Mucosa of descending colon (tissue), 3 donors: Measurements from ENCODE around the gene ATP5MG. TPM values are rescaled to one million over a fixed set of nuclear protein-coding genes. Genes with fewer than 3 reads are reported as not detected.

Experiments used
- ATAC-seq: fragments of 200-7000 bp; cut with Tn5 transposase; one replicate; pipeline ENCODE4 v1.9.1; 2020; ENCODE audit warnings: mild to moderate bottlenecking, moderate library complexity
- DNase-seq, 3 donors: peaks; one replicate each; pipeline ENCODE4 v3.0.0-alpha.2; 2020
- H3K36me3 ChIP-seq: fragments of 200-600 bp; one replicate; pipeline ENCODE4 v1.8.0; 2021; ENCODE audit warnings: low read depth, mild to moderate bottlenecking
- H3K4me1 ChIP-seq: fragments of 200-600 bp; one replicate; pipeline ENCODE4 v1.8.0; 2021; ENCODE audit warnings: low read depth, mild to moderate bottlenecking
- H3K4me3 ChIP-seq: fragments of 200-600 bp; one replicate; pipeline ENCODE4 v1.8.0; 2021; ENCODE audit warnings: mild to moderate bottlenecking
- H3K9me3 ChIP-seq: fragments of 200-600 bp; one replicate; pipeline ENCODE4 v1.8.0; 2021; ENCODE audit warnings: mild to moderate bottlenecking
- intact Hi-C, 2 donors: fragments of 100-400 bp; cut with DNase I in 1 of 2; cut with micrococcal nuclease in 1 of 2; formaldehyde crosslinking; loops; one replicate each; pipeline versions ENCODE4 v1.11.0 to v1.11.1; 2022; cut with DNase I, micrococcal nuclease
- total RNA-seq, 3 donors: library from RNA; stranded (reverse); fragmentation: NEBNext Ultra II Directional in 2 of 3; extraction: Animal tissue kit (Norgen Biotek cat#: 25700) in 2 of 3; gene quantifications; one replicate each; pipeline versions ENCODE4 v1.2.1 to v1.2.4, GENCODE V29; 2021 to 2023
- TF ChIP-seq, protein P1 (sequence below): fragments of 200-600 bp; IDR thresholded peaks from one replicate; pipeline ENCODE4 v1.8.0; 2022; ENCODE audit warnings: antibody characterized with exemption, mild to moderate bottlenecking
- donor health status: DM: no; HTN: no; CAD: no; lungs with moderate emphysema.
- donor health status: DM: no; HTN: no; CAD: no.
- donor health status: DM: no; HTN: yes; CAD: no.

The ATP5MG gene
- total RNA-seq, 3 donors from 2014 or later = 224 to 287 (median 262) TPM

GRCh38 chr11:118375978-118376377, 25.4 kb upstream of the ATP5MG start:
- TF ChIP-seq, protein P1, sequence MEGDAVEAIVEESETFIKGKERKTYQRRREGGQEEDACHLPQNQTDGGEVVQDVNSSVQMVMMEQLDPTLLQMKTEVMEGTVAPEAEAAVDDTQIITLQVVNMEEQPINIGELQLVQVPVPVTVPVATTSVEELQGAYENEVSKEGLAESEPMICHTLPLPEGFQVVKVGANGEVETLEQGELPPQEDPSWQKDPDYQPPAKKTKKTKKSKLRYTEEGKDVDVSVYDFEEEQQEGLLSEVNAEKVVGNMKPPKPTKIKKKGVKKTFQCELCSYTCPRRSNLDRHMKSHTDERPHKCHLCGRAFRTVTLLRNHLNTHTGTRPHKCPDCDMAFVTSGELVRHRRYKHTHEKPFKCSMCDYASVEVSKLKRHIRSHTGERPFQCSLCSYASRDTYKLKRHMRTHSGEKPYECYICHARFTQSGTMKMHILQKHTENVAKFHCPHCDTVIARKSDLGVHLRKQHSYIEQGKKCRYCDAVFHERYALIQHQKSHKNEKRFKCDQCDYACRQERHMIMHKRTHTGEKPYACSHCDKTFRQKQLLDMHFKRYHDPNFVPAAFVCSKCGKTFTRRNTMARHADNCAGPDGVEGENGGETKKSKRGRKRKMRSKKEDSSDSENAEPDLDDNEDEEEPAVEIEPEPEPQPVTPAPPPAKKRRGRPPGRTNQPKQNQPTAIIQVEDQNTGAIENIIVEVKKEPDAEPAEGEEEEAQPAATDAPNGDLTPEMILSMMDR = no peak
- DNase-seq = no peak
- Histone ChIP-seq H3K36me3 (no peaks in the 10 kb centered on the region), H3K4me3 (no peak overlapping the region), H3K9me3 (no peaks in the 10 kb centered on the region), H3K4me1 (no peaks in the 10 kb centered on the region)
- no peak for ATAC-seq
- intact Hi-C loops = no loop called here

DNA sequence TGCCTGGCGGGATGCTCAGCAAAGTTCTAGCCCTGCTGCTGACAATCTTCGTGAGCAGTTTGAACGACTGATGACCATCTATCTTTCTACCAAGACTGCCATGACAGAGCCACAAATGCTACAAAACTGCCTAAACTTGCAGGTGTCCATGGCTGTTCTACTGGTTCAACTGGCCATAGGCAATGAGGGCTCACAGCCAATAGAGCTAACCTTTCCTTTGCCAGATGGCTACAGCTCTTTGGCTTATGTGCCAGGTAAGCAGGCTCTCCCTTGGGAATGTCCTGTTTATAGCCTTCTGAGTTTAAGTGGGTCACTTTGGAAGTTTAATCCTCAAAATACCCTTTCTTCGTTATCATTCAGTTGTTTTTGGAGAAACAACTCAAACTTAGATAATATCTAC, 21.9 kb upstream of the ATP5MG start:
- TF ChIP-seq, protein P1 = no peak
- peaks cover 5% of the 10 kb centered on the region for H3K36me3 ChIP-seq
- ATAC-seq = no peak

DNA sequence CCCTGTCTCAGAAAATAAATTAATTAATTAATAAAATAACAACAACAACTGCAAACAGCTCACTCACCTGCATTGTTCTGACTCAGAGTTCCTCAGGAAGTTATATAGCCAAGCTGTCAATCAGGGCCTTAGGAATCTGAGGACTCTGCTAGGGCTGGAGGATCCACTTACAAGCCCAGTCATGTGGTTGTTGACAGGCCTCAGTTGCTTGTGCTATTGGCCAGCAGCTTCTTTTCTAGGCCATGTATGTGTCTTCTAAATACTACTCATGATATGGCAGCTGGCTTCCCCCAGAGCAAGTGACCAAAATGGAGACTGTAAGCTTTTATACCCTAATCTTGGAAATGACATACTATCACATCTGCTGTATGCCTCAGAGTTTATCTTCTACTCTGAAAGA, 20.8 kb upstream of the ATP5MG start:
- H3K4me3 ChIP-seq = no peak overlapping the region
- DNase-seq (no peak), ATAC-seq (no peak)
- no peaks in the 10 kb centered on the region for H3K9me3 ChIP-seq
- intact Hi-C loops = loop anchor here in 1 of 2 donors (10.0 kb wide), 1 partner anchor 114 kb away; no protein-coding TSS in a partner anchor
- peaks cover 6% of the 10 kb centered on the region for H3K36me3 ChIP-seq
- TF ChIP-seq, protein P1 = no peak
- H3K4me1 ChIP-seq = no peaks in the 10 kb centered on the region

More for the DNA sequence above, 21.9 kb upstream of the ATP5MG start:
- DNase-seq = no peak
- no peaks in the 10 kb centered on the region for H3K4me1 ChIP-seq
- intact Hi-C loops = no loop called here
- H3K4me3 ChIP-seq = no peak overlapping the region
- no peaks in the 10 kb centered on the region for H3K9me3 ChIP-seq

DNA sequence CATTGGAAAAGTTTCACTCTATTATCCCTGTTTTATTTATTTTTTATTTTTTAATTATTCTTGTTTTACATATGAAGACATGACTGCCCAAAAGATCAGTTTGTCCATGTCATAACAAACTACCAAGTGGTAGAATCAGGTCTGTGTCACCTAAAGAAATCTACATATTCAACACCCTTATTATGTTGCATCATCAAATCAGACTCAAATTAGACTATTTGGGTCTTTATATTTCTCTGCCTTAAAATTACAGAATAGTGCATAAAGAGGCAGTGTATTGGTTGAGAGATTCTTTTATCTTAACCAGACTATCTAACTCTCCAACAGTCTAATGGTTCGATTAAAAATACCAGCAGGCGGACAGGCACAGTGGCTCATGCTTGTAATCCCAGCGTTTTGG, 18.5 kb upstream of the ATP5MG start:
- H3K4me1 ChIP-seq = no peaks in the 10 kb centered on the region
- H3K36me3 ChIP-seq = peaks cover 6% of the 10 kb centered on the region
- DNase-seq (no peak), ATAC-seq (no peak)
- TF ChIP-seq, protein P1 = no peak
- no peaks in the 10 kb centered on the region for H3K9me3 ChIP-seq
- no peak overlapping the region for H3K4me3 ChIP-seq
- intact Hi-C loops = loop anchor here in 1 of 2 donors (10.0 kb wide), 1 partner anchor 112 kb away; no protein-coding TSS in a partner anchor

- no peak for ATAC-seq
- H3K4me1 ChIP-seq = no peaks in the 10 kb centered on the region
- no peaks in the 10 kb centered on the region for H3K9me3 ChIP-seq
- DNase-seq = no peak
- no peak overlapping the region for H3K4me3 ChIP-seq
- peaks cover 6% of the 10 kb centered on the region for H3K36me3 ChIP-seq
- TF ChIP-seq, protein P1 = no peak
- intact Hi-C loops = loop anchor here in 1 of 2 donors (10.0 kb wide), 1 partner anchor 111 kb away; no protein-coding TSS in a partner anchor
Observed at GRCh38 chr11:118383657-118384056, 17.7 kb upstream of the ATP5MG start.

DNA sequence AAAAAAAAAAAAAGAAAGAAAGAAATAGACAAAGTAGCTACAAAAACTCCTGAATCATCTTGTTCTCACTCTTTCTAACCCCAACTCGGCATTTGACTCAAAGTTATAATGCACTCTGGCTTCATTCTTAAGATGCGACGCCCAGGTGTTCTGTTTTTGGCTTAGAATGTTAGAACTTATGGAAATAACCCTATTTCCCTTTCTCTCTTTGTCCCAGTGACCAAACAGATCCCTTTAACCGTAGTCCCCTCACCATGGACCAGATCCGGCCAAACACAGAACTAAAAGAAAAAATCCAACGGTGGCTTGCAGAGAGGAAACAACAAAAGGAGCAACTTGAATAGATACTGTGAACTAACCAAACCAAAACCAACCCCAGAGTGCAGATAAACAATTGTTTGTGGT, 5.3 kb upstream of the ATP5MG start:
- intact Hi-C loops = no loop called here
- TF ChIP-seq, protein P1 = no peak
- Histone ChIP-seq H3K4me3 (no peak overlapping the region), H3K9me3 (no peaks in the 10 kb centered on the region), H3K4me1 (peaks cover 6% of the 10 kb centered on the region), H3K36me3 (peaks cover 25% of the 10 kb centered on the region)
- DNase-seq (no peak), ATAC-seq (no peak)
